Osteocyte (in vitro differentiated cells): ENCODE measurements around the gene DNMT1. TPM values are rescaled to one million over a fixed set of nuclear protein-coding genes. Genes with fewer than 3 reads are reported as not detected.

ENCODE experiments used
- DNase-seq: peaks from one replicate; pipeline ENCODE4 v3.0.0; 2021; ENCODE audit warnings: mixed read lengths; ENCODE audit not compliant: unreplicated experiment; ENCODE audit errors: extremely low spot score
- H3K27ac Mint-ChIP-seq: one replicate; pipeline ENCODE4 v1.8.0; 2021; ENCODE audit warnings: mild to moderate bottlenecking, mixed read lengths; ENCODE audit not compliant: unreplicated experiment
- H3K27me3 Mint-ChIP-seq: one replicate; pipeline ENCODE4 v1.8.0; 2021; ENCODE audit warnings: mixed read lengths; ENCODE audit not compliant: unreplicated experiment
- H3K36me3 Mint-ChIP-seq: one replicate; pipeline ENCODE4 v1.8.0; 2021; ENCODE audit warnings: mixed read lengths; ENCODE audit not compliant: unreplicated experiment
- H3K4me1 Mint-ChIP-seq: one replicate; pipeline ENCODE4 v1.8.0; 2021; ENCODE audit warnings: mixed read lengths; ENCODE audit not compliant: unreplicated experiment
- H3K4me3 Mint-ChIP-seq: one replicate; pipeline ENCODE4 v1.8.0; 2021; ENCODE audit warnings: mild to moderate bottlenecking, moderate library complexity, mixed read lengths; ENCODE audit not compliant: unreplicated experiment
- H3K9me3 Mint-ChIP-seq: one replicate; pipeline ENCODE4 v1.8.0; 2021; ENCODE audit warnings: mixed read lengths; ENCODE audit not compliant: unreplicated experiment
- CTCF ChIP-seq: fragments of 200-600 bp; sonication (generic); IDR thresholded peaks from 2 replicates; pipeline ENCODE4 v1.5.0; 2021; ENCODE audit warnings: antibody characterized with exemption, mild to moderate bottlenecking, moderate library complexity
- total RNA-seq: library from RNA; stranded (reverse); gene quantifications from 2 replicates; pipeline ENCODE4 v1.2.1, GENCODE V29; 2021

Gene DNMT1
- total RNA-seq, 1 donor from 2014 or later = 82.3 TPM

- Mint-ChIP-seq H3K4me3 (no peak overlapping the region), H3K27ac (no peak overlapping the region), H3K27me3 (no peaks in the 10 kb centered on the region), H3K4me1 (peaks cover 25% of the 10 kb centered on the region), H3K9me3 (no peaks in the 10 kb centered on the region), H3K36me3 (peaks cover 9% of the 10 kb centered on the region)
- no peak for DNase-seq
- TF ChIP-seq CTCF = no peak
Measured at GRCh38 chr19:10116085-10116865, 78.5 kb downstream of the DNMT1 start.

GRCh38 chr19:10115392-10116084 is 79.2 kb downstream of the DNMT1 start:
- H3K27ac Mint-ChIP-seq = no peak overlapping the region
- no peak overlapping the region for H3K4me3 Mint-ChIP-seq
- H3K9me3 Mint-ChIP-seq = no peaks in the 10 kb centered on the region
- no peak for TF ChIP-seq CTCF
- peaks cover 12% of the 10 kb centered on the region for H3K36me3 Mint-ChIP-seq
- peaks cover 22% of the 10 kb centered on the region for H3K4me1 Mint-ChIP-seq
- H3K27me3 Mint-ChIP-seq = no peaks in the 10 kb centered on the region
- DNase-seq = no peak

- no peaks in the 10 kb centered on the region for H3K27me3 Mint-ChIP-seq
- peaks cover 19% of the 10 kb centered on the region for H3K4me1 Mint-ChIP-seq
- peaks cover 15% of the 10 kb centered on the region for H3K36me3 Mint-ChIP-seq
- no peak overlapping the region for H3K27ac Mint-ChIP-seq
- no peak for DNase-seq
- TF ChIP-seq CTCF = no peak
- no peak overlapping the region for H3K4me3 Mint-ChIP-seq
- H3K9me3 Mint-ChIP-seq = no peaks in the 10 kb centered on the region
Measured at GRCh38 chr19:10114651-10115391, 79.9 kb downstream of the DNMT1 start.

GRCh38 chr19:10113964-10114650 is 80.6 kb downstream of the DNMT1 start:
- no peak for TF ChIP-seq CTCF
- peaks cover 14% of the 10 kb centered on the region for H3K4me1 Mint-ChIP-seq
- no peaks in the 10 kb centered on the region for H3K27me3 Mint-ChIP-seq
- no peak overlapping the region for H3K4me3 Mint-ChIP-seq
- H3K9me3 Mint-ChIP-seq = no peaks in the 10 kb centered on the region
- peaks cover 20% of the 10 kb centered on the region for H3K36me3 Mint-ChIP-seq
- no peak for DNase-seq
- no peak overlapping the region for H3K27ac Mint-ChIP-seq
